Measurements from ENCODE around the gene HOOK1.

GRCh38 chr1:59765011-59765730, 49.6 kb upstream of the HOOK1 start:
- TF ChIP-seq CTCF (IDR thresholded peaks at IDR 0.05): no peak
- TF ChIP-seq POLR2A (IDR thresholded peaks at IDR 0.05): no peak
- TF ChIP-seq POLR2AphosphoS5 (IDR thresholded peaks at IDR 0.05): no peak
- no peak for TF ChIP-seq EP300 (IDR thresholded peaks at IDR 0.05)
